ENCODE measurements around the gene MCRIP2. TPM values are rescaled to one million over a fixed set of nuclear protein-coding genes. Genes with fewer than 3 reads are reported as not detected.
A peak's percentile ranks its signal among the peaks of the same experiment; 100 is the strongest.
"Not testable (repeated sequence)": the region's sequence is repeated elsewhere in the genome, so short reads cannot be mapped to it uniquely, and the experiment has no call there.

Gene MCRIP2
- 12.4 TPM for polyA plus RNA-seq (2013, experiment 1 of 2; ENCODE audit: insufficient read length)
- polyA plus RNA-seq (2013, experiment 2 of 2; ENCODE audit: insufficient read length): 12.2 TPM

- peak; percentile 71 for DNase-seq
Measured at GRCh38 chr16:641326-642188, at the start of gene MCRIP2. Gene MCRIP2, plus strand, starts transcription at chr16:641828. Its CDS starts 164 bp downstream, at chr16:641992.

GRCh38 chr16:591892-592517 lies 49.6 kb upstream of the MCRIP2 start:
- DNase-seq: no peak

- no peak for DNase-seq
Measured at GRCh38 chr16:592518-593306, 48.9 kb upstream of the MCRIP2 start.

GRCh38 chr16:593406-593805 lies 48.2 kb upstream of the MCRIP2 start:
- DNase-seq: no peak

GRCh38 chr16:593807-594206 lies 47.8 kb upstream of the MCRIP2 start:
- DNase-seq: no peak

- no peak for DNase-seq
Measured at GRCh38 chr16:595094-595528, 46.5 kb upstream of the MCRIP2 start.

GRCh38 chr16:595942-596735 lies 45.5 kb upstream of the MCRIP2 start:
- no peak for DNase-seq

- no peak for DNase-seq
Measured at GRCh38 chr16:596736-597060, 44.9 kb upstream of the MCRIP2 start.

- not testable (repeated sequence) for DNase-seq
Measured at GRCh38 chr16:597655-598054, 44.0 kb upstream of the MCRIP2 start.

- DNase-seq: no peak
Measured at GRCh38 chr16:598823-599739, 42.5 kb upstream of the MCRIP2 start.

GRCh38 chr16:600781-601180 lies 40.8 kb upstream of the MCRIP2 start:
- no peak for DNase-seq

- DNase-seq: no peak
Measured at GRCh38 chr16:603933-604332, 37.7 kb upstream of the MCRIP2 start.

- no peak for DNase-seq
Measured at GRCh38 chr16:606656-607307, 34.8 kb upstream of the MCRIP2 start.

- DNase-seq: no peak
Measured at GRCh38 chr16:608019-608418, 33.6 kb upstream of the MCRIP2 start.

GRCh38 chr16:609316-609715 lies 32.3 kb upstream of the MCRIP2 start:
- DNase-seq: no peak

GRCh38 chr16:609984-610383 lies 31.6 kb upstream of the MCRIP2 start:
- no peak for DNase-seq

- DNase-seq: no peak
Measured at GRCh38 chr16:610513-611381, 30.9 kb upstream of the MCRIP2 start.

GRCh38 chr16:615122-615521 lies 26.5 kb upstream of the MCRIP2 start:
- DNase-seq: no peak

GRCh38 chr16:616733-617586 lies 24.7 kb upstream of the MCRIP2 start:
- no peak for DNase-seq
